AG04450 (cell line): Measurements from ENCODE around the gene TBC1D28. TPM values are rescaled to one million over a fixed set of nuclear protein-coding genes. Genes with fewer than 3 reads are reported as not detected.
"Not testable (repeated sequence)": the region's sequence is repeated elsewhere in the genome, so short reads cannot be mapped to it uniquely, and the experiment has no call there.

Source experiments
- CTCF ChIA-PET: fragments of 300-600, 350-600 bp; formaldehyde crosslinking; extraction: SDS; loops from one replicate; lab custom pipeline; 2022; ENCODE audit warnings: antibody characterized with exemption, inconsistent platforms; lab: Charles Lee
- POLR2A ChIA-PET: fragments of 350-600 bp; formaldehyde crosslinking; extraction: SDS; loops from one replicate; lab custom pipeline; 2021; ENCODE audit warnings: antibody characterized with exemption, inconsistent platforms; lab: Yijun Ruan, JAX
- DNase-seq: peaks from one replicate; pipeline ENCODE4 v3.0.0-alpha.2; 2011; ENCODE audit warnings: low read depth, low spot score
- H3K27ac ChIP-seq: one replicate; pipeline ENCODE4 v1.5.1; 2012; ENCODE audit warnings: low read depth, low read length, control low read depth
- H3K27me3 ChIP-seq: one replicate; pipeline ENCODE4 v1.6.0; 2012; ENCODE audit warnings: low read length; ENCODE audit not compliant: control insufficient read depth, insufficient read depth
- H3K4me3 ChIP-seq: 2 replicates; pipeline ENCODE4 v1.5.1; 2011; ENCODE audit warnings: mild to moderate bottlenecking, low read depth, low read length, control low read depth
- H3K9me3 ChIP-seq: 2 replicates; pipeline ENCODE4 v1.5.1; 2012; ENCODE audit warnings: low read length; ENCODE audit not compliant: control insufficient read depth, insufficient read depth
- polyA minus RNA-seq: library from RNA; depleted of rRNA, polyadenylated mRNA; stranded (reverse); fragments of >200 nt; gene quantifications from 2 replicates; pipeline ENCODE4 v1.2.3, GENCODE V29; 2011; rRNA and poly(A)+ RNA removed
- polyA plus RNA-seq: library from polyadenylated mRNA; depleted of rRNA; stranded (reverse); fragments of >200 nt; gene quantifications from 2 replicates; pipeline ENCODE4 v1.2.3, GENCODE V29; 2011; rRNA removed

The TBC1D28 gene
- polyA plus RNA-seq (not detected in 2 replicates), polyA minus RNA-seq (not detected in 2 replicates)

DNA sequence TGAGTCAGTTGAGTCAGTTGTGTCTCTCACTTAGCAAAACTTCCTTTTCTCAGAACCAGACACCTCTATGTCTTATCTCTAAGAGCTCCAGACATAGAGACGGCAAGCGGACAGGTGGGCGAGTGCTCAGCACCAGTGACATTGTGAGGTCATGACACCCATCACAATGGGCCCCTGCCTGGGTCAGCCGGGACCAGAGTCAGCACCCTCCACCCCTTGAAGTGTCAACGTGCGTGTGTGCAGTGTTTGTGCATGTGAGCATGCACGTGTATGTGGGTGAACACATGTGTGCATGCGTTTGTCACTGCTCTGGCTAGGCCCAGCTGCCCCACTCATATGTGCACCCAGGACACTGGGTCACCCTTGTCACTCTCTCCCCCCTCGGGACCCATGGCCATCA, at the start of gene TBC1D28:
Gene TBC1D28, minus strand, starts transcription at position 101 of the 400 bp plus-strand sequence. CDS start 3,039 bp downstream, outside the sequence.
- POLR2A ChIA-PET: not testable (repeated sequence)

DNA sequence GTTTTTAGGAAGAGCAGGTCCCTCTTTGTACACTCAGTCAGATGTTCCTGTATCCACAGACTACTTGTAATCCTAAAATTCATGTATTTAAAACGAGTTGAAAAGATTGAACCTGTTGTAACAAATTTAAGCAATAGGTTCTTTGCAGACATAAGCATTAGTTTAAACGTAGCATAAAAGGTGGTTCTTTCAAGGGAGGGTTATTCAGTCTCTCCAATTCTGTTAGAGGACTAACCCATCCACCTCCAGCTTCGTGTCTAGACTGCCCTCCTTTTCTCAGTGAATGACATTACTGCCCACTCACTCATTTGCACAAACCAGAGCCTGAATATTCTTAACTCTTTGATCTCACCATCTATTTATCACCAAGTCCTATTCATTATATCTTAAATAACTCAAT, 38.5 kb upstream of the TBC1D28 start:
- CTCF ChIA-PET, H3K9me3 ChIP-seq, DNase-seq, H3K27me3 ChIP-seq, POLR2A ChIA-PET, H3K27ac ChIP-seq: not testable (repeated sequence)
- H3K4me3 ChIP-seq: peak overlapping the region; percentile 48; the same call in 1 of the 2 replicates

More for the DNA sequence above, at the start of gene TBC1D28:
- H3K9me3 ChIP-seq, H3K27ac ChIP-seq, CTCF ChIA-PET, H3K4me3 ChIP-seq, DNase-seq, H3K27me3 ChIP-seq: not testable (repeated sequence)

DNA sequence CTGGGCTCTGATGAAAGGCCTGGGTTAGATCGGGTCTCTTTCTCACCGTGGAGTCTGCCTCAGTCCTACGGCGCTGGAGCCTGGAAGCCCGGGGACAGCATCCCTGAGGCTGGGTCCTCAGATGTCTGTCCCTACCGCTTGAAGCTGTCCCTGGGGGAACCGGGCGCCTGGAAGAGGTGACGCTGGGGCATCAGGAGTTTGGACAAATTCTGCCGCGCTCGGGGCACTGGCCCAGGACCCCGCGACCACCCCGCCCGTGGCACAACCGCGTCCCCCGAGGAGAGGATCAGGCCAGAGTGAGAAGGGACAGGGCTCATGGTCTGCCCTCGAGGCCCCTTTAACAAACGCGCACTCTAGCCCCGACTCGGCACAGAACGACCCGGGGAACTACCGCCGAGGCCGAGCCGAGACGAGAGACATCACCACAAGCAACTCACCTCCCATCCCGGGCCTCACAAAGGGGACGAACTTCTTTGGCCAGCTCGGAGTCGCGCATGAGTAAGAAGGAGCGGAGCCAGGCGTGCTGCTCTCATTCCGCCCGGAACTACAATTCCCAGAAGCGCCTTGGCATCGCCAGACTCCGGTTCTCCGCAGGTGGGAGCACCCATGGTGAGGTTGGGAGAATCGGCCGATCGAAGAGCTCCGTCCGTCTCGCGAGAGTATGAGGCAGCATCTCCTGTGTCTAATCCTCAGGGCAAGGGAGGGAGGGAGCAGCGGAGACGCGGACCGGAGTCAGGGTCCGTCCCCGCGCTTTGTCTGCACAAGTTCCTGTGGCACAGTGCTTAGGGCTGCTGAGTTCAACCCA, 37.8 kb upstream of the TBC1D28 start, which contains the start of gene FOXO3B:
Gene FOXO3B, minus strand, starts transcription at position 548 of the 805 bp plus-strand sequence. CDS start 663 bp downstream, outside the sequence.
- H3K27me3 ChIP-seq, CTCF ChIA-PET, POLR2A ChIA-PET, H3K9me3 ChIP-seq: not testable (repeated sequence)
- peak within 1 kb of the TSS; percentile 21 for H3K27ac ChIP-seq
- H3K4me3 ChIP-seq: peak within 1 kb of the TSS; percentile 64
- peak; percentile 83 for DNase-seq

DNA sequence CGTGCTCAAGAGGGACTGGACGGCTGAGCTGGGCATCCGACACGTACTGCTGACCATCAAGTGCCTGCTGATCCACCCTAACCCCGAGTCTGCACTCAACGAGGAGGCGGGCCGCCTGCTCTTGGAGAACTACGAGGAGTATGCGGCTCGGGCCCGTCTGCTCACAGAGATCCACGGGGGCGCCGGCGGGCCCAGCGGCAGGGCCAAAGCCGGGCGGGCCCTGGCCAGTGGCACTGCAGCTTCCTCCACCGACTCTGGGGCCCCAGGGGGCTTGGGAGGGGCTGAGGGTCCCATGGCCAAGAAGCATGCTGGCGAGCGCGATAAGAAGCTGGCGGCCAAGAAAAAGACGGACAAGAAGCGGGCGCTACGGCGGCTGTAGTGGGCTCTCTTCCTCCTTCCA, 33.2 kb upstream of the TBC1D28 start:
- DNase-seq, CTCF ChIA-PET, POLR2A ChIA-PET, H3K9me3 ChIP-seq, H3K27ac ChIP-seq, H3K4me3 ChIP-seq, H3K27me3 ChIP-seq: not testable (repeated sequence)

DNA sequence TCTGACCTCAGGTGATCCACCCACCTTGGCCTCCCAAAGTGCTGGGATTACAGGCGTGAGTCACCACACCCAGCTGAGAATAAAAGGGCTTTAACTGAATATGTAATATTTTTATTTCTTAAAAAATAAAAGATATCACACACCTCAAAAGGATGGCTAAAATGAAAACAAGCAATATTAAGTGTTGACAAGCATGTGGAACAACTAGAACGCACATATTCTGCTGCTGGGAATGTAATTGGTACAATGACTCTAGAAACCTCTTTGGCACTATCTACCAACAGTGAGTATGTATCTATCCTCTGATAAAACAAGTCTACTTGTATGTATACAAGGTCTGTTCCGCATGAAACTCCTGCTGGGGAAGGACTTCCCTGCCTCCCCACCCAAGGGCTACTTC, 32.7 kb upstream of the TBC1D28 start:
- DNase-seq, H3K4me3 ChIP-seq, H3K27ac ChIP-seq, CTCF ChIA-PET, H3K27me3 ChIP-seq, POLR2A ChIA-PET: not testable (repeated sequence)
- H3K9me3 ChIP-seq: peaks cover 13% of the 10 kb centered on the region

DNA sequence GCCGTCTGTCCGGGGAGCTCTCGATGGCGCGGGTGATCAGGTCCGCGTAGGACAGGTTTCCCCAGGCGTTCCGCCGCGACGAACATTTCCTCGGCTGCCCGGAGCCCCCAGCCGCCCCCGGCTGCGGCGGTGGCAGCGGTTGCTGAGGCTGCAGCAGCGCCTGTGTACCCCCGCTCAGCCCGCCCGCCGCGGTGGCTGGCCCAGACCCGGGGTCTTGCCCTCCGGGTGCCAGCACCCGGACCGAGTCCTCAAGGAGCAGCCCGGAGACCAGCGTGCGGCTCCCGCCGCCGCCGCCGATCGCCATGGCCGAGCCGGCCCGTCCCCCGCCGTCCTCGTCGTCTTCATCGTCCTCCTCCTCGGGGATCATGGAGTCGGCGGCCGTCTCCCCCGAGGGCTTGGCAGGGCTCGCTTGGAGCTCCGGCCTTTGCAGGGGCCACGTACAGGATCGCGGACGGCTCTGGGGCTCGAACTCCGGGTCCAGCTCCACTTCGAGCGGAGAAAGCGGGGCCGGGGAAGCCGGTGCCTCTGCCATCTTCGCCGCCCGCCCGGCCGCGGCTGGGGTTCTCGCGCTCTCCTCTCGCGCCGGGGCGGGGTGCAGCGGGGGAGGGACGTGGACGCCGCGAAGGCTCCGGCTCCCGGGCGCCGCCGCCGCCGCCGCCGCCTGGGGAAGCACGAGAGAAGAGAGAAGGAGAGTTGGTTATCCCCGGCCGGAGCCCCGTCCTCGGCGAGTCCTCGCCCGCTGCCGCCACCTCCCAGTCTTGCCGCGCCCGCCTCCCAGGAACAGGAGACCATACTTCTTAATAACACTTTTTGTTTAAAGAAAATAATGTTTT, 28.4 kb upstream of the TBC1D28 start:
- CTCF ChIA-PET, H3K27me3 ChIP-seq, DNase-seq, POLR2A ChIA-PET, H3K4me3 ChIP-seq, H3K27ac ChIP-seq: not testable (repeated sequence)
- H3K9me3 ChIP-seq: peaks cover 34% of the 10 kb centered on the region

DNA sequence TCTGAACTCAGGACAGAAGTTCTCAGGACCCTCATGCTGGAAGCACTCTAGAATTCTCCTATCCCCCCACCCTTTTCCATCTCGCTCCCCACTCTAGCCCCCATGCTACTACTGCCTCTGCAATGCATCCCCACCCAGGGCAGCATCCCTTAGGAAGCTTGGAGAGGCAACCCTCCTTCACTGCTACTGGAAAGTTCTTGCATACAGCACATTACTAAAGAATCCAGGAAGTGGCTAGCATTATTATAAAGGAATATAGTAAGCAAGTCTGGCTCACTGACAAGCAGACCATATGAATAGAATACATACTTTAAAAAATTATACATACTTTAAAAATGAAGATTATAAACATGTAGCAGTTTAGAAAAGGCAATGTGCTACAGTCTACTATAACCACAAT, 24.4 kb upstream of the TBC1D28 start:
- CTCF ChIA-PET, DNase-seq, H3K27me3 ChIP-seq, H3K27ac ChIP-seq, POLR2A ChIA-PET, H3K4me3 ChIP-seq: not testable (repeated sequence)
- peaks cover 28% of the 10 kb centered on the region for H3K9me3 ChIP-seq

DNA sequence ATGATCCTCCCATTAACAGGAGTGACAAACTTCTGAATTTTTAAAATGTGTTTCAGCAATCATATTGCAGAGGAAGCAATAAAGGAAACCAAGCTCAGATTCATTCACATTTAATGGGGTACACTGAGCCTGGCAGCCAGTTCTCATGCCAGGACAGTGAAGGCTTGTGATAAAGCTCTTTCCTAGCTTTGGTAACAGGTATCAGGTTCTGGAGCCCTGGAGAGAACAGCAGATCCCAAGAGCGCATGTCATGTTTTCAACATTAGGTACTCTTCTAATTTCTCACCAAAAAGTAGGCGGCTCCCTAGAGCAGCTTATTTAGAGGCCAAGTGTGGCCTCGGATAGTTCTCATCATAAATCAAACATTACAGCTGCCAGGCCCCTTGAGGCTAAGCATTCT, 23.3 kb upstream of the TBC1D28 start:
- DNase-seq, POLR2A ChIA-PET, H3K27me3 ChIP-seq, CTCF ChIA-PET, H3K27ac ChIP-seq, H3K4me3 ChIP-seq: not testable (repeated sequence)
- H3K9me3 ChIP-seq: peaks cover 25% of the 10 kb centered on the region

DNA sequence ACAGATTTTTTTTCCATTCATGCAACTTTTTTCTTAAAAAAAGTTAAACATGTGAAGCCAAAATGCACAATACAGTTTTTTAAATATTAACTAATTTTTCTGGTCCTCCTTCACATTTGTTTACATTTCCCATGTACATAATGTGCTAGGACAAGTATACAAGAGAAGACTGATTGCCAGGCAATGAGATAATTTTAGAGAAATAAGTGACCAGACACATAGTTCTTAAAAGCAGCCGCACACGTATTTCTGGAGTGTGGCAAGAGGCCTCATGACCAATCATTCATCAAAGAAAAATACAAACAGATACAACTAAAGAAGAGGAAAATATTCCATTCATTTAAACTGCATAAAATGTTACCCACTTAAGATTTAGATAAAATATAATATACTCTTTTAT, 22.1 kb upstream of the TBC1D28 start:
- DNase-seq, CTCF ChIA-PET, H3K4me3 ChIP-seq, H3K27me3 ChIP-seq, POLR2A ChIA-PET, H3K27ac ChIP-seq: not testable (repeated sequence)
- H3K9me3 ChIP-seq: peaks cover 15% of the 10 kb centered on the region

DNA sequence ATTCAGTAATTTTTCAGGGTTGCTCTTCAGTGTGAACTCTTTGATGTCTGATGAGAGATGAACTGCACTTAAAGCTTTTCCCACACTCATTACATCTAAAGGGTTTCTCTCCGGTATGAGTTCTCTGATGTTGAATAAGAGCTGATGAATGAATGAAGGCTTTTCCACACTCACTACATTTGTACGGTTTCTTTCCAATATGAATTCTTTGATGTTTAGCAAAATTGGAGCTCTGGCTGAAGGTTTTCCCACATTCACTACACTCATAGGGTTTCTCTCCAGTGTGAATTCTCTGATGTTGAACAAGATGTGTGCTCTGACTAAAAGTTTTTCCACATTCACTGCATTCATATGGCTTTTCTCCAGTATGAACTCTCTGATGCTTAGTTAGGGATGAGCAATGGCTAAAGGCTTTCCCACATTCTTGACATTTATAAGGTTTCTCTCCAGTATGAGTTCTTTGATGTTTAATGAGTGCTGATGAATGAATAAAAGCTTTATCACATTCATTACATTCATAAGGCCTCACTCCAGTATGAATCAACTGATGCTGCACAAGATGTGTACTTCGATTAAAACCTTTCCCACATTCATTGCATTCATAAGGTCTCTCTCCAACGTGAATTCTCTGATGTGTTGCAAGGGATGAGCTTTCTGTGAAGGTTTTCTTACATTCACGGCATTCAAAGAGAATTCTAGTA, 17.9 kb upstream of the TBC1D28 start:
- DNase-seq, H3K27me3 ChIP-seq, H3K4me3 ChIP-seq, CTCF ChIA-PET, H3K27ac ChIP-seq, POLR2A ChIA-PET, H3K9me3 ChIP-seq: not testable (repeated sequence)

DNA sequence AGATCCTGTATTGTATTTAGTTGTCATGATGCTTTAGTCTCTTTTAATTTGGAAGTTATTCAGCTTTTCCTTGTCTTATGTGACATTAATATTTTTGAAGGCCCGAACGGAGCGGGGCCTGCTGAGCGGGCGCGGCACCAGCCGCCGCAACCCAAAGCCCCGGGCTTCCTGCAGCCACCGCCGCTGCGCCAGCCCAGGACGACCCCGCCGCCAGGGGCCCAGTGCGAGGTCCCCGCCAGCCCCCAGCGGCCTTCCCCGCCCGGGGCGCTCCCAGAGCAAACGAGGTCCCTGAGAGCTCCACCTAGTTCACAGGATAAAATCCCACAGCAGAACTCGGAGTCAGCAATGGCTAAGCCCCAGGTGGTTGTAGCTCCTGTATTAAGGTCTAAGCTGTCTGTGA, 5.9 kb upstream of the TBC1D28 start:
- DNase-seq, CTCF ChIA-PET, H3K9me3 ChIP-seq, H3K4me3 ChIP-seq, H3K27me3 ChIP-seq, H3K27ac ChIP-seq: not testable (repeated sequence)
- POLR2A ChIA-PET: interaction anchor here (0.6 kb wide), 1 partner anchor 43 kb away, joined by 5 read pairs; no protein-coding TSS in a partner anchor
